ENCODE results near the gene SPRY2. TPM values are rescaled to one million over a fixed set of nuclear protein-coding genes. Genes with fewer than 3 reads are reported as not detected.

The SPRY2 gene
- total and polyA plus RNA-seq, 2 of the 8 experiments (the other 6 are each of a cell fraction or from before 2014, with no cell fraction given), result 37.7 to 37.9 TPM

DNA sequence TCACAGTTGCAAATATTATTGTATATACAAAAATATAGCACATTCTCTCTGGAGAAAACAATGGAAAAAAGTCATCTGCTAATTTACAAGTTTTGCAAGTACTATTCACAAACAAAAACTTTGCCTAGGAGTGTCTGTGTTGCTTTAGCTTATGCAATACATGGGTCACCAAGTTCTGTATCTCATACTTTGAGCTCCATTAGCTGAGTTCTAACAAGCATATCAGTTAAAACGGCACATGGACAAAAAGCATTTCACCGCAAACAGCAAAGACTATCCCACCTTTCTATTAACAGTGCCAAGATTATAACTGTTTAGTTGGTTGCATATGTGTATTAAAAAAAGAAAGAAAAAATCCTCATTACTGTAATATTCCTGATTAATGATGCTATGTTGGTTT is 4.6 kb downstream of the SPRY2 start:
- Histone ChIP-seq H3K23me2 (ENCODE audit: low read depth, low read length) (peaks cover 3% of the 10 kb centered on the region; the same call in 1 of the 2 replicates), H4K91ac (replicated peaks; ENCODE audit: insufficient read length, low read length) (no peak overlapping the region), H2AK5ac (ENCODE audit: low read depth, low read length) (no peak overlapping the region), H3K14ac (ENCODE audit: insufficient read length) (no peak overlapping the region), H3K4ac (replicated peaks; ENCODE audit: insufficient read length, low read depth, low read length) (no peak overlapping the region), H2BK5ac (ENCODE audit: low read depth, low read length) (no peak overlapping the region), H3K27ac (ENCODE audit: low read depth, low read length) (no peak overlapping the region; the same call in 1 of the 2 replicates), H3K56ac (replicated peaks; ENCODE audit: insufficient read length, low read depth, low read length) (no peak overlapping the region), H3K27me3 (replicated peaks in 1 of 4; ENCODE audit: control insufficient read depth in 3 of 4, extremely low read depth in 1 of 4, insufficient read depth in 3 of 4, low read length in 3 of 4) (no peaks in the 10 kb centered on the region), H2BK15ac (ENCODE audit: low read length) (no peak overlapping the region), H3K36me3 (ENCODE audit: control insufficient read depth in 2 of 4, insufficient read depth in 4 of 4, low read length in 3 of 4) (peaks cover 3 to 46% (median 19%) of the 10 kb centered on the region in 4 experiments; a peak in 6 of 8 replicates), H4K20me1 (replicated peaks in 1 of 2; ENCODE audit: control insufficient read depth in 1 of 2, insufficient read depth in 2 of 2, low read length in 2 of 2) (peaks cover 24 to 25% of the 10 kb centered on the region in 2 experiments), H3K9ac (replicated peaks in 1 of 4; ENCODE audit: extremely low read depth in 1 of 4, low read depth in 3 of 4, low read length in 3 of 4) (no peak overlapping the region), H3K4me2 (ENCODE audit: insufficient read depth in 1 of 2, low read depth in 2 of 2, low read length in 2 of 2) (peak overlapping the region; percentile 70 to 74; a peak in 3 of 4 replicates), H2BK120ac (replicated peaks; ENCODE audit: low read depth, low read length) (no peak overlapping the region), H4K8ac (ENCODE audit: extremely low read depth, insufficient read depth, low read length) (no peak overlapping the region), H3K79me2 (ENCODE audit: control insufficient read depth in 1 of 2, insufficient read depth in 2 of 2, low read length in 2 of 2) (peaks cover 41 to 92% of the 10 kb centered on the region in 2 experiments), H3K23ac (ENCODE audit: insufficient read length) (no peak overlapping the region), H3K79me1 (ENCODE audit: low read depth, low read length) (0 out of 2 replicates have a peak, but pooled peaks cover 4% of the 10 kb centered on the region), H2AFZ (ENCODE audit: low read length) (no peak overlapping the region), H3K4me3 (ENCODE audit: extremely low read depth in 1 of 4, insufficient read depth in 2 of 4, low read depth in 3 of 4, low read length in 4 of 4) (peak overlapping the region in 1 of 4 experiments; percentile 100; a peak in 2 of 8 replicates), H3K18ac (ENCODE audit: extremely low read depth, low read length) (no peak overlapping the region), H3K9me3 (ENCODE audit: insufficient read depth in 2 of 2, low read depth in 1 of 2, low read length in 1 of 2) (no peaks in the 10 kb centered on the region), H4K5ac (ENCODE audit: insufficient read length, low read depth, low read length) (no peak overlapping the region), H2BK20ac (ENCODE audit: low read length) (no peak overlapping the region), H3K4me1 (replicated peaks in 1 of 4; ENCODE audit: control insufficient read depth in 3 of 4, insufficient read depth in 4 of 4, low read length in 3 of 4) (peaks cover 0 to 12% (median 6%) of the 10 kb centered on the region in 4 experiments; a peak in 6 of 7 replicates), H2BK12ac (ENCODE audit: low read depth, low read length) (no peak overlapping the region)
- ChIA-PET CTCF (ENCODE audit: partially characterized antibody) (interaction anchor here (1.1 kb wide), 1 partner anchor 13 kb away, joined by 3 read pairs; no protein-coding TSS in a partner anchor), POLR2A (ENCODE audit: partially characterized antibody) (no interaction called here)
- WGBS, 2 experiments (ENCODE audit: extremely low coverage in 1 of 2, insufficient coverage in 1 of 2, insufficient read length in 1 of 2, insufficient replicate concordance in 2 of 2, low coverage in 1 of 2, low lambda C conversion rate in 2 of 2, missing lambda C conversion rate in 1 of 2), result 94% methylated on average over 2 of the region's 2 CpGs; no CpG with 5 or more reads in 1 of the 2 experiments
- FAIRE-seq (no peak), DNase-seq (ENCODE audit: low read depth in 1 of 2, low spot score in 2 of 2) (no peak)
- no peak for TF ChIP-seq TEAD4 (IDR thresholded peaks at IDR 0.05; ENCODE audit: low read depth, low read length)
- no peak for TF ChIP-seq GTF2F1 (IDR thresholded peaks at IDR 0.05; ENCODE audit: borderline replicate concordance, low read depth, low read length)
- no peak for TF ChIP-seq POU5F1 (IDR thresholded peaks at IDR 0.05; ENCODE audit: low read depth, low read length)
- no peak for TF ChIP-seq TBP (IDR thresholded peaks at IDR 0.05; ENCODE audit: low read depth, low read length)

Measured in H1 (cell line).